Dermis microvascular lymphatic vessel endothelial cell (primary cell): ENCODE results near the gene LCE3A. TPM values are rescaled to one million over a fixed set of nuclear protein-coding genes. Genes with fewer than 3 reads are reported as not detected.

Experiments
- DNase-seq, 2 donors: peaks; one replicate each; pipeline versions ENCODE4 v3.0.0 to v3.0.0-alpha.2; 2010; ENCODE audit warnings: low read depth in 2 of 2
- total RNA-seq: library from RNA; depleted of rRNA; stranded (reverse); fragments of >200 nt; gene quantifications from 2 replicates; pipeline ENCODE4 v1.2.1, GENCODE V29; 2014

LCE3A gene
- total RNA-seq, 1 donor from 2014 or later = not detected

- no peak for DNase-seq
These were observed 45.7 kb downstream of the LCE3A start for GRCh38 chr1:152577168-152577567.

Other genes starting within 250 kb of the LCE3A start
- not detected in 2 replicates for gene CRNN, start 208.8 kb downstream of the LCE3A start, total RNA-seq
- not detected in 2 replicates for gene LCE5A, start 112.3 kb downstream of the LCE3A start, total RNA-seq
- gene CRCT1, start 108.6 kb downstream of the LCE3A start, total RNA-seq = not detected in 2 replicates
- not detected in 2 replicates for gene LCE3E, start 56.3 kb downstream of the LCE3A start, total RNA-seq
- gene LCE3D, start 42.6 kb downstream of the LCE3A start, total RNA-seq = not detected in 2 replicates
- gene LCE3C, start 22.9 kb downstream of the LCE3A start, total RNA-seq = not detected in 2 replicates
- not detected in 2 replicates for gene LCE3B, start 9.3 kb downstream of the LCE3A start, total RNA-seq
- not detected in 2 replicates for gene LCE2D, start 40.3 kb upstream of the LCE3A start, total RNA-seq
- not detected in 2 replicates for gene LCE2C, start 52.2 kb upstream of the LCE3A start, total RNA-seq
- gene LCE2B, start 63.0 kb upstream of the LCE3A start, total RNA-seq = not detected in 2 replicates
- not detected in 2 replicates for gene LCE2A, start 75.2 kb upstream of the LCE3A start, total RNA-seq
- not detected in 2 replicates for gene LCE4A, start 85.1 kb upstream of the LCE3A start, total RNA-seq
- not detected in 2 replicates for gene KPRP, start 134.9 kb upstream of the LCE3A start, total RNA-seq
- gene LCE1F, start 152.0 kb upstream of the LCE3A start, total RNA-seq = not detected in 2 replicates
- gene LCE1E, start 163.2 kb upstream of the LCE3A start, total RNA-seq = not detected in 2 replicates
- gene LCE1D, start 173.6 kb upstream of the LCE3A start, total RNA-seq = not detected in 2 replicates
- not detected in 2 replicates for gene LCE1C, start 183.5 kb upstream of the LCE3A start, total RNA-seq
- gene LCE1B, start 188.9 kb upstream of the LCE3A start, total RNA-seq = not detected in 2 replicates
- not detected in 2 replicates for gene LCE1A, start 204.4 kb upstream of the LCE3A start, total RNA-seq
- not detected in 2 replicates for gene LCE6A, start 219.8 kb upstream of the LCE3A start, total RNA-seq
- not detected in 2 replicates for gene LCE7A, start 236.9 kb upstream of the LCE3A start, total RNA-seq